WERI-Rb-1 (cell line): ENCODE results near the gene SMARCA2.

Experiments used
- DNase-seq: peaks from one replicate; pipeline ENCODE4 v3.0.0-alpha.2; 2020
- H3K27ac ChIP-seq: fragments of 250-450 bp; sonication (Bioruptor Pico); 2 replicates; pipeline ENCODE4 v1.5.1; 2020; ENCODE audit warnings: mild to moderate bottlenecking, moderate library complexity
- H3K27me3 ChIP-seq: fragments of 250-450 bp; sonication (Bioruptor Pico); 2 replicates; pipeline ENCODE4 v1.5.1; 2021; ENCODE audit warnings: mild to moderate bottlenecking, low read depth, moderate library complexity; ENCODE audit not compliant: insufficient read depth, severe bottlenecking
- H3K36me3 ChIP-seq: fragments of 250-450 bp; sonication (Bioruptor Pico); 2 replicates; pipeline ENCODE4 v1.5.1; 2020; ENCODE audit warnings: mild to moderate bottlenecking, moderate library complexity
- H3K4me3 ChIP-seq: 2 replicates; pipeline ENCODE4 v1.5.1; 2011; ENCODE audit warnings: low read depth, mild to moderate bottlenecking, control low read depth, low read length
- H3K9me3 ChIP-seq: fragments of 250-450 bp; sonication (Bioruptor Pico); 2 replicates; pipeline ENCODE4 v1.5.1; 2021; ENCODE audit warnings: mild to moderate bottlenecking, moderate library complexity; ENCODE audit not compliant: severe bottlenecking
- TF ChIP-seq, protein P1 (sequence below): IDR thresholded peaks from 2 replicates; pipeline ENCODE4 v1.5.1; 2011; ENCODE audit warnings: low read depth, mild to moderate bottlenecking, control low read depth, inconsistent platforms, low read length

SMARCA2 gene

GRCh38 chr9:2120926-2121689 is 106.0 kb downstream of the SMARCA2 start:
- H3K36me3 ChIP-seq = peaks cover 27% of the 10 kb centered on the region

GRCh38 chr9:2122299-2122698 is 107.2 kb downstream of the SMARCA2 start:
- no peak overlapping the region for H3K4me3 ChIP-seq
- no peaks in the 10 kb centered on the region for H3K27me3 ChIP-seq
- H3K9me3 ChIP-seq = no peaks in the 10 kb centered on the region
- TF ChIP-seq, protein P1, sequence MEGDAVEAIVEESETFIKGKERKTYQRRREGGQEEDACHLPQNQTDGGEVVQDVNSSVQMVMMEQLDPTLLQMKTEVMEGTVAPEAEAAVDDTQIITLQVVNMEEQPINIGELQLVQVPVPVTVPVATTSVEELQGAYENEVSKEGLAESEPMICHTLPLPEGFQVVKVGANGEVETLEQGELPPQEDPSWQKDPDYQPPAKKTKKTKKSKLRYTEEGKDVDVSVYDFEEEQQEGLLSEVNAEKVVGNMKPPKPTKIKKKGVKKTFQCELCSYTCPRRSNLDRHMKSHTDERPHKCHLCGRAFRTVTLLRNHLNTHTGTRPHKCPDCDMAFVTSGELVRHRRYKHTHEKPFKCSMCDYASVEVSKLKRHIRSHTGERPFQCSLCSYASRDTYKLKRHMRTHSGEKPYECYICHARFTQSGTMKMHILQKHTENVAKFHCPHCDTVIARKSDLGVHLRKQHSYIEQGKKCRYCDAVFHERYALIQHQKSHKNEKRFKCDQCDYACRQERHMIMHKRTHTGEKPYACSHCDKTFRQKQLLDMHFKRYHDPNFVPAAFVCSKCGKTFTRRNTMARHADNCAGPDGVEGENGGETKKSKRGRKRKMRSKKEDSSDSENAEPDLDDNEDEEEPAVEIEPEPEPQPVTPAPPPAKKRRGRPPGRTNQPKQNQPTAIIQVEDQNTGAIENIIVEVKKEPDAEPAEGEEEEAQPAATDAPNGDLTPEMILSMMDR = no peak
- no peak overlapping the region for H3K27ac ChIP-seq
- no peak for DNase-seq
- H3K36me3 ChIP-seq = peaks cover 25% of the 10 kb centered on the region

More at GRCh38 chr9:2120926-2121689, 106.0 kb downstream of the SMARCA2 start:
- no peak overlapping the region for H3K4me3 ChIP-seq
- no peak for DNase-seq
- no peaks in the 10 kb centered on the region for H3K27me3 ChIP-seq
- TF ChIP-seq, protein P1 = no peak
- no peak overlapping the region for H3K27ac ChIP-seq
- H3K9me3 ChIP-seq = no peaks in the 10 kb centered on the region

- H3K27me3 ChIP-seq = no peaks in the 10 kb centered on the region
- no peak overlapping the region for H3K4me3 ChIP-seq
- peaks cover 15% of the 10 kb centered on the region for H3K36me3 ChIP-seq
- H3K27ac ChIP-seq = no peak overlapping the region
- TF ChIP-seq, protein P1 = no peak
- DNase-seq = no peak
- H3K9me3 ChIP-seq = no peaks in the 10 kb centered on the region
Measured at GRCh38 chr9:2125906-2126305, 110.8 kb downstream of the SMARCA2 start.

DNA sequence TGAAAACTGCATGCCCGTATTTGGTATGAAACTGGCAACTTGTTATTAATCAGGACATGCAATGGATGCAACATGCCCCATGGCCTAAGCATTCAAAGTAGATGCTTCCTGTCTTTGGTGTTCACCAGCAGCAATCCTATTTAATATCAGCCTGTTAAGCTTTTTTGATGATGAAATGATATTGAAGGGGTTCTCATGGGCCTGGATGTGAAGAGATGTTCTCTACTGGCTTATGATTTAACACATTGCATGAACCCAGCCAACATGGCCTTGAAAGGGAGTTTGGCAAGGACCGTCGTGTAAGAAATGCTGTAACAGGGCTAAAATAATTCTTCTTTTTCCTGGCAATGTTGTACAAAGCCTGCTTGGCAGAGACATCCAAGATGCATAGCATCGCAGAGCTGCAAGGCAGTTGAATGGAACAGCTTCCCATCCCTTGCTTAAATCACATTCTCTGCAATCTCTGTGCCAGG is 111.2 kb downstream of the SMARCA2 start:
- H3K4me3 ChIP-seq = no peak overlapping the region
- no peaks in the 10 kb centered on the region for H3K27me3 ChIP-seq
- DNase-seq = no peak
- H3K36me3 ChIP-seq = peaks cover 12% of the 10 kb centered on the region
- no peak overlapping the region for H3K27ac ChIP-seq
- TF ChIP-seq, protein P1 = no peak
- no peaks in the 10 kb centered on the region for H3K9me3 ChIP-seq

DNA sequence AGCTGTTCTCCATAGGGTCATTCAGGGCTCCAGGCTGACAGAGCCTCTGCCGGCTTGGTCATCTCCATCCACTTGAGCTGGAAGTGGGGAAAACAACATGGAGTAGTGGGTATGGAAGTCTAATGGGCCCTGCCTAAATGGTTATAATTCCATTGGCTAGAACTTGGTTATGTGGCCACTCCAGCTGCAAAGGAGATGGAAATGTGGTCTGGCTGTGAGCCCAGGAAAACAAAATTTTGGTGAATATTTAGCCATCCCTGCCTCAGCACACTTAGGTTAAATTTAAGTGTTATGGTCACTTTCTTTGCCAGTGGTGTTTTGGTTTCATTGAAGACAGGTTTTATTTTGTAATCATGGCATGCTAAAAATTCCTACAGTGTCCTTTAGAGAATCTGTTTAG is 112.3 kb downstream of the SMARCA2 start:
- no peaks in the 10 kb centered on the region for H3K9me3 ChIP-seq
- H3K27me3 ChIP-seq = no peaks in the 10 kb centered on the region
- H3K36me3 ChIP-seq = peaks cover 12% of the 10 kb centered on the region
- DNase-seq = no peak
- H3K27ac ChIP-seq = no peak overlapping the region
- TF ChIP-seq, protein P1 = no peak
- H3K4me3 ChIP-seq = no peak overlapping the region
